Measurements from ENCODE around the gene SSH2. TPM values are rescaled to one million over a fixed set of nuclear protein-coding genes. Genes with fewer than 3 reads are reported as not detected.

SSH2 gene
- total RNA-seq, 1 donor from 2014 or later: 21.9 TPM

GRCh38 chr17:29956225-29956624 is 26.2 kb upstream of the SSH2 start:
- H3K36me3 Mint-ChIP-seq (ENCODE audit: unreplicated experiment): no peaks in the 10 kb centered on the region
- DNase-seq (ENCODE audit: extremely low spot score, unreplicated experiment): no peak
- H3K27ac Mint-ChIP-seq (ENCODE audit: unreplicated experiment): no peak overlapping the region
- no peak overlapping the region for H3K4me3 Mint-ChIP-seq (ENCODE audit: unreplicated experiment)
- TF ChIP-seq, protein P1, sequence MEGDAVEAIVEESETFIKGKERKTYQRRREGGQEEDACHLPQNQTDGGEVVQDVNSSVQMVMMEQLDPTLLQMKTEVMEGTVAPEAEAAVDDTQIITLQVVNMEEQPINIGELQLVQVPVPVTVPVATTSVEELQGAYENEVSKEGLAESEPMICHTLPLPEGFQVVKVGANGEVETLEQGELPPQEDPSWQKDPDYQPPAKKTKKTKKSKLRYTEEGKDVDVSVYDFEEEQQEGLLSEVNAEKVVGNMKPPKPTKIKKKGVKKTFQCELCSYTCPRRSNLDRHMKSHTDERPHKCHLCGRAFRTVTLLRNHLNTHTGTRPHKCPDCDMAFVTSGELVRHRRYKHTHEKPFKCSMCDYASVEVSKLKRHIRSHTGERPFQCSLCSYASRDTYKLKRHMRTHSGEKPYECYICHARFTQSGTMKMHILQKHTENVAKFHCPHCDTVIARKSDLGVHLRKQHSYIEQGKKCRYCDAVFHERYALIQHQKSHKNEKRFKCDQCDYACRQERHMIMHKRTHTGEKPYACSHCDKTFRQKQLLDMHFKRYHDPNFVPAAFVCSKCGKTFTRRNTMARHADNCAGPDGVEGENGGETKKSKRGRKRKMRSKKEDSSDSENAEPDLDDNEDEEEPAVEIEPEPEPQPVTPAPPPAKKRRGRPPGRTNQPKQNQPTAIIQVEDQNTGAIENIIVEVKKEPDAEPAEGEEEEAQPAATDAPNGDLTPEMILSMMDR (IDR thresholded peaks at IDR 0.05): no peak
- no peaks in the 10 kb centered on the region for H3K4me1 Mint-ChIP-seq (ENCODE audit: unreplicated experiment)
- H3K27me3 Mint-ChIP-seq (ENCODE audit: unreplicated experiment): peaks cover 9% of the 10 kb centered on the region
- H3K9me3 Mint-ChIP-seq (ENCODE audit: unreplicated experiment): peaks cover 5% of the 10 kb centered on the region

GRCh38 chr17:29954405-29954804 is 24.4 kb upstream of the SSH2 start:
- TF ChIP-seq, protein P1 (IDR thresholded peaks at IDR 0.05): no peak
- no peaks in the 10 kb centered on the region for H3K4me1 Mint-ChIP-seq (ENCODE audit: unreplicated experiment)
- no peak overlapping the region for H3K4me3 Mint-ChIP-seq (ENCODE audit: unreplicated experiment)
- H3K27me3 Mint-ChIP-seq (ENCODE audit: unreplicated experiment): peaks cover 9% of the 10 kb centered on the region
- H3K36me3 Mint-ChIP-seq (ENCODE audit: unreplicated experiment): no peaks in the 10 kb centered on the region
- H3K27ac Mint-ChIP-seq (ENCODE audit: unreplicated experiment): no peak overlapping the region
- DNase-seq (ENCODE audit: extremely low spot score, unreplicated experiment): no peak
- H3K9me3 Mint-ChIP-seq (ENCODE audit: unreplicated experiment): peaks cover 5% of the 10 kb centered on the region

DNA sequence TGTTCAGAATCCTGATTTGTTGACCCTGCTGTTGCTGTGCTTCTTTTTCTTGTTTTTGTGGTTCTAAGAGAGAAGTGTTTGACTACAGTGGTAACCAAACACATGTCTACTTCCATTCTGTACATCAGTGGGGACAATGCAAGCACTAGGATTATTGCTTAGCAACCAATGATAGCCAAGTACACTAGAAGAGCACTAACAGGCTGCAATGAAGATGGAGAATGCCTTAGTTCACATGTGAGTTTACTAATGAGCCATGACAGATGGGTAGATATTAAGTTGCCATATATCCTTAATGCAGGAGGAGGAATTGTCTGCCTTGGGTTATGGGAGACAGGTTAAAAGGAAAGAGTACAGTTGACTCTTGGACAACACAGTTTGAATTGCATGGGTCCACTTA is 19.7 kb upstream of the SSH2 start:
- H3K4me1 Mint-ChIP-seq (ENCODE audit: unreplicated experiment): no peaks in the 10 kb centered on the region
- peaks cover 5% of the 10 kb centered on the region for H3K9me3 Mint-ChIP-seq (ENCODE audit: unreplicated experiment)
- DNase-seq (ENCODE audit: extremely low spot score, unreplicated experiment): no peak
- no peaks in the 10 kb centered on the region for H3K36me3 Mint-ChIP-seq (ENCODE audit: unreplicated experiment)
- no peak overlapping the region for H3K4me3 Mint-ChIP-seq (ENCODE audit: unreplicated experiment)
- H3K27me3 Mint-ChIP-seq (ENCODE audit: unreplicated experiment): peaks cover 2% of the 10 kb centered on the region
- H3K27ac Mint-ChIP-seq (ENCODE audit: unreplicated experiment): no peak overlapping the region
- TF ChIP-seq, protein P1 (IDR thresholded peaks at IDR 0.05): no peak

DNA sequence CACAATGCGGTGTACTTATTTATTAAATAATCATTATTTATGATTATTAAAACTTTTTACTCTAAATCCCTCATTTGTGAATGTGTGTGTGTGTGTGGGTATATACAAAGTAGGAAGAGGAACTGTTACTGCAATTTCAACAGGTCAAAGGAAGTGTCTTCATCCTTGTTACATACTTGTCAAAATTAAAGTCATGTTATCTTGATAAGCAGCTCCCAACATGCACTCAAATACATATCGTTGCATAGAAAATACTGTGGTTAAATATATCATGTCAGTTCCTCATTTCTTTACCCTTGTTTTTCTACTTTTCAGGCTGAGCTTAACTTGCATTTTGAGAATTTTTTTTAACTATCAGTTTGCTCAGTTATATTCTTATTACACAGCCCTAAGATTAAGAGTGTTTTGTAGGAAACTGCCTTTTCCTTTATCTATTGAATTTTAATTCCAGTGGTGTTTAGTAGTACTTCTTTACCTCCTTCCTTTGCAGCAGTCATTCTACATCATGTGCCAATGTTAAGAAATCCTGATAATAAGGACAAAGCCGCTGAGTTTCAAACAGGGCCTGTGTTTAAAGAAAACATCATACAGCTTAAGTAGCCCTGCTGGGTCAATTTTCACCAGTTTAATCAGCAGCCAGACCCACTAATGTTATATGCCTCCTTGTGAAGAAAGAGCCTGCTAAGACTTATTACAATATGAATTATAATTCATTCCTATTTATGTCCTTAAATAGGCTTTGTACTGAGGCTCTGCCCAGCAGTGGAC is 18.6 kb upstream of the SSH2 start:
- no peaks in the 10 kb centered on the region for H3K36me3 Mint-ChIP-seq (ENCODE audit: unreplicated experiment)
- TF ChIP-seq, protein P1 (IDR thresholded peaks at IDR 0.05): no peak
- no peaks in the 10 kb centered on the region for H3K4me1 Mint-ChIP-seq (ENCODE audit: unreplicated experiment)
- H3K9me3 Mint-ChIP-seq (ENCODE audit: unreplicated experiment): peaks cover 3% of the 10 kb centered on the region
- no peak for DNase-seq (ENCODE audit: extremely low spot score, unreplicated experiment)
- no peak overlapping the region for H3K27ac Mint-ChIP-seq (ENCODE audit: unreplicated experiment)
- H3K4me3 Mint-ChIP-seq (ENCODE audit: unreplicated experiment): no peak overlapping the region
- H3K27me3 Mint-ChIP-seq (ENCODE audit: unreplicated experiment): peaks cover 2% of the 10 kb centered on the region

DNA sequence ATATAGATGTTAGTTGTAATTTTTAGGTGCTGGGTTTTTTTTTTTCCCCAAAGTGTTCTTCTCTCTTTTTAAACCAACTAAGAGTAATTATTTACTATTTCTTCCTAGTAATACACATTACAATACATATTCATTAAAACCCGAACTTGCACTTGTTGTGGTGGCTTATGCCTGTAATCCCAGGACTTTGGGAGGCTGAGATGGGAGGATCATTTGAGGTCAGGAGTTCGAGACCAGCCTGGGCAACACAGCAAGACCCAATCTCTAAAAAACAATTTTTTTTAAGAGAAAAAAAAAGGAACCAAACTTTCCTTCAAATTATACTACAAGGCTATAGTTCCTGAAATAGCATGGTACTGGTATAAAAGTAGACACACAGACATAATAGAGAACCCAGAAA is 15.3 kb upstream of the SSH2 start:
- Mint-ChIP-seq H3K9me3 (ENCODE audit: unreplicated experiment) (no peaks in the 10 kb centered on the region), H3K4me3 (ENCODE audit: unreplicated experiment) (no peak overlapping the region), H3K27me3 (ENCODE audit: unreplicated experiment) (peaks cover 2% of the 10 kb centered on the region), H3K27ac (ENCODE audit: unreplicated experiment) (no peak overlapping the region), H3K4me1 (ENCODE audit: unreplicated experiment) (no peaks in the 10 kb centered on the region), H3K36me3 (ENCODE audit: unreplicated experiment) (no peaks in the 10 kb centered on the region)
- TF ChIP-seq, protein P1 (IDR thresholded peaks at IDR 0.05): no peak
- no peak for DNase-seq (ENCODE audit: extremely low spot score, unreplicated experiment)

Data from osteocyte (in vitro differentiated cells).